ENCODE results near the gene WNT7B. TPM values are rescaled to one million over a fixed set of nuclear protein-coding genes. Genes with fewer than 3 reads are reported as not detected.

The WNT7B gene
- total RNA-seq, 2 experiments from 2014 or later, result not detected

GRCh38 chr22:45919504-45920286 lies 57.3 kb downstream of the WNT7B start:
- POLR2A ChIA-PET, result no interaction called here
- CTCF ChIA-PET, result no interaction called here

DNA sequence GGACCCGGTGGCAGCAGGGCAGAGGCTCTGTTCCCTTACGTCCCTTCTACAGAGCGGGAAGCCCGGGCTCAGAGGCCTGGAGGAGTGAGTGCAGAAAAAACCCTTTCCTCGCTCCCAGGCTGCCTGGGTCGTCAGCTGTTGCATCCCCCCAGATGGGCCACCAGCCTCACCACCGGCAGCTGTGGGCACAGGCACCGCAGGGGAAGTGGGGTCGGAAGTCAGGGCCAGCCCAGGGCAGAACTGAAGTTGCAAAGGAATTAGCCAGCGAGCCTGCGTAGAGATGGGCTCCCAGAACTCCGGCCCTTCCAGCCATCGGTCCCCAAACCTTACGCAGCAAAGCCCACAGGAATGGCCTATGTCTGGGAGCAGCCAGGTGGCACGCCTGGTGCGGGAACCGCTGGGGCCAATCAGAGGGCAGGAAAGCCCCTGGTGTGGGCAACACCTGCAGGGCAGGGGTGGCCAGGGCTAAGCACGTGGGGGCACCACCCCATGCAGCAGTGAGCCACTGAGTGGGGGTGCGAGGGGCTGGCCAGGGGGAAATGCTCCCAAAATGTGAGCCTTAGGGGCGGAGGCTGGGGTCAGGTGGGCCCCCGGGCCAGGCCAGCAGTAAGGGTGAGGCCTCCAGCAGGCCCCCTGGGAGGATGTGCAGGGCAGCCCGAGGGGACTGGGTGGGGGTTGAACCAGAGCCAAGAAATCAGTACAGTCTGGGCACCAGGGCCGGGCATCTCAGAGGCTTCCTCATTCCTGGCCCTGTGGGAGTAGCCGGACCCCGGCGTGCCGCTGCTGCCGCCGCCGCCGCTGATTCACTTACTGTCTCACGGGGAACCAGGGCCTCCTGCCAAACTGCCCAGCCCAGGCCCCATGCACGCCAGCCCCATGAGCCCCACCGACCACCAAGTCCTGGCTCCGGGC lies 58.2 kb downstream of the WNT7B start:
- POLR2A ChIA-PET, result no interaction called here
- CTCF ChIA-PET, result no interaction called here

DNA sequence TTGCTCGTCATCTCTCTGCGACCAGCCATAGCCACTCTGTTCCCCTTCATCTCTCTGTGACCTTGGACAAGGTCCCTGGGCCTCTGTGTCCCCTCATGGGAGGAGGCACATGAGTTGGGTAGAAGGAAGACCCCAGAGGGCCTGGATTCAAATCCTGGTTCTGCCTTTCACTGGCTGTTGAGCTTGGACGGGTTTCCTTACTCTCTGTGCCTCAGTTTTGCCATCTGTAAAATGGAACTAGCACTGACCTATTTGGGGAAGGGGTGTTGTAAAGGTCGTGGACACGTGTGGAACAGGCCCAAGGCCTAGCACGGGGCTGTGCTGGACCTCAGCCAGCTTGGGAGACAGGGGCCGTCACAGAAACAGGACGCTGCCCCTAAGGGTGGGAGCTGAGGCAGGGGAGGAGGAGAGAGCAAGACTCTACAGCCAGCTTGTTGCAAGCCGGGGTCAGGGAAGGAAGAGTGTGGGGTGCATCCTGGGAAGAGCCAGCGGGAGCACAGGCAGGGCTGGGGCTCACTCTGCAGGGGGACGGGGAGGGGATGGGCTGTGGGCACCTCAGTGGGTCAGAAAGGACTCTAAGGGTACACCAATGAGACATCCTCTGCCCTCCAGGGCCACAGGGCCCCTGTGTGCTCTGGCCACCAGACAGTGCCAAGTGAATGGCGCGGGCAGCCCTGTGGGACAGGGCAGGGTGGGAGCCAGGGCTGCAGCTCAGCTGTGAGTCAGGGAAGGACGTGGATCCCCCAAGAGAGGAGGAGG lies 59.1 kb downstream of the WNT7B start:
- ChIA-PET CTCF (no interaction called here), POLR2A (no interaction called here)

DNA sequence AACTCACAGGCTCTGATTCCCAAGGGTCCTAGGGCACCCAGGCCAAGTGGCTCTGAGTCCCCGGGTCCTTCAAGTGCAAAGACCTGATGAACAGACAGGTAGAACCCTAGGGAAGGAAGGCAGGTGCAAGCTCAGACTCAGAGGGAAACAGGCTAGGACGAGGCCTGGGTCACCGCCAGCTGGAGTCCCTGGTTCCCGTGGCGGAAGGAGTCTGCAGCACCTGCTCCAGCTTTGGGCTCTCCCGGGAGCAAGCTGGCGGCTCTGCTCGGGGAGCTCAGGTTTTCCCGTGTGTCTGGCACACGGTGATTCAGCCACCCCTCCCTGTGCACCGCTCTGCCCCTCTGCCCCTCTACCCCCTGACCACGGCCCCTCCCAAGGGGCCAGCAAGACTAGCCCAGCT lies 59.8 kb downstream of the WNT7B start:
- ChIA-PET POLR2A (no interaction called here), CTCF (no interaction called here)

DNA sequence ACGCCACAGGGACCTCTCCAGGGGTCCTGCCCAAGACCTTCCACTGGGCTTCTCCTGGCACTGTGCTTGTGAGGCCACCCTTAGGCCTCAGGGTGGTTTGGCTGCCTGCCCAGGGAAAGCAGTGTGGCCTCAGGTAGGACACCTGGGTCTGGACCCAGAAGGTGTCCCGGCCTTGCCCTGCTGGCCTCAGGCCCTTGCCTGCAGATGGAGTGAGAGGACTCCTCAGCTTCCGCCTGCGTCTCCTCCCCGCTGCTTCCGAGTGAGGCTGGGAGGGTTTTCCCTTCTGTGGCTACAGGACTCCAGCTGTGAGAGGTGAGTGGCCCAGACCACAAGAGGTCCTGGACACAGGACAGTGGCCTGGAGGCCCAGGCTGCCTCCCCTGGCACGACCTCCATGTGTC lies 60.4 kb downstream of the WNT7B start:
- ChIA-PET POLR2A (no interaction called here), CTCF (interaction anchor here (0.6 kb wide), 1 partner anchor 931 kb away, joined by 3 read pairs; no protein-coding TSS in a partner anchor)

GRCh38 chr22:45915841-45916240 lies 61.1 kb downstream of the WNT7B start:
- ChIA-PET POLR2A (no interaction called here), CTCF (no interaction called here)

GRCh38 chr22:45915151-45915550 lies 61.8 kb downstream of the WNT7B start:
- POLR2A ChIA-PET, result no interaction called here
- CTCF ChIA-PET, result no interaction called here

- CTCF ChIA-PET, result no interaction called here
- POLR2A ChIA-PET, result no interaction called here
These were observed 62.7 kb downstream of the WNT7B start for GRCh38 chr22:45914309-45914708.

- CTCF ChIA-PET, result no interaction called here
These were observed 64.1 kb downstream of the WNT7B start for GRCh38 chr22:45912910-45913309.

DNA sequence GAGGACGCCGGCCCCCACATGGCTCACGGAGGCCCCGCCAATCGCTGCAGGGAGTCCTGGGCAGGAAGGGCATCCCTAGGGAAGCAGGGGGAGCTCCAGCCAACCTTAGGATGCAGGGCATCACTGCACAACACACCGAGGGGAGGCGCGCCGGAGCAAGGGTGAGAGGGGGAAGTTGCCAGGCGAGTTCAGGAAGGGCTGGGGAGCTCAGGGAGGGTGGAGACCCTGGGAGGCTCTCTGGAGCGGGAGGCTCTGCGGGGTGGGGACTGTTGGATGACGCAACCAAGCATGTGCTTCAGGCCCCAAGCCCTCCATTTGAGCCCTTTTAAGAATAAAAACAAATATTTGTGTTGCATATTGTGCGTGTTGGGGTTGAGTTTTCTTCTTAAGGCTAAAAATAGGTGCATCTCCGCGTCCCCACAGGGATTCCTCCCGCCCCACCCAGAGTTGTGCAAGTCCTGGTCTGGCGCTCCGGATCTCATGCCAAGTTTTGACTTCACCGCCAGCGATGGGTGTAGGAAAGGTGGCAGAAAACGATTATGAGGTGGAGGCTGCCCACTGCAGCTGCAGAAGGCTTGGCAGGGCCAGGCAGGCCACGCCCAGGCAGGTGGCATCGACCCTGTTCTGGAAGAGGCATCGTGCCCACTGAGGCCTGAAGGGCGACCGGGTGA lies 65.2 kb downstream of the WNT7B start:
- CTCF ChIA-PET, result no interaction called here
- POLR2A ChIA-PET, result no interaction called here

More at GRCh38 chr22:45912910-45913309, 64.1 kb downstream of the WNT7B start:
- POLR2A ChIA-PET, result no interaction called here

DNA sequence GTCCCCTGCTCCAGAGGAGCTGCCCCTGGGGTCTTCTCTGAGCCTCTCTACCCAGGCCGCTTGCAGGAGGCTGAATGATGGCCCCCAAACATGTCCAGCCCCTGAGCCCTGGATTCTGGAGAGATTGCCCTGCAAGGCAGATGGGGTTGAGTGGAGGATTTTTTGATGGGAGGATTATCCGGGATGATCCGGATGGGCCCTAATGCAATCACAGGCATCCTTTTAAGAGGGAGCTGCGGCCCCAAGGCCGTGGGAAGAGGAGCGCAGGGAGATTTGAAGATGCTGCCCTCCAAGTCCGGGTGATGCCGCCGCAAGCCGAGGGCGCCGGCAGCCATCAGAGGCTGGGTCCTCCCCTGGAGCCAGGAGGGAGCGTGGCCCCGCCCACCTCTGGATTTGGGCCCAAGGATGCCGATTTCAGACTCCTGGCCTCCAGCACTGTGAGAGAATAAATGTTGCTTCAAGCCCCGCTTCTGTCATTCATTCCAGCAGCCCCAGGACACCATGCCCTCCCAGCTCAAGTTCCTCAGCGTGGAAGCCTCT lies 66.0 kb downstream of the WNT7B start:
- POLR2A ChIA-PET, result no interaction called here
- CTCF ChIA-PET, result no interaction called here

- ChIA-PET CTCF (no interaction called here), POLR2A (no interaction called here)
These were observed 68.0 kb downstream of the WNT7B start for GRCh38 chr22:45908961-45909360.

DNA sequence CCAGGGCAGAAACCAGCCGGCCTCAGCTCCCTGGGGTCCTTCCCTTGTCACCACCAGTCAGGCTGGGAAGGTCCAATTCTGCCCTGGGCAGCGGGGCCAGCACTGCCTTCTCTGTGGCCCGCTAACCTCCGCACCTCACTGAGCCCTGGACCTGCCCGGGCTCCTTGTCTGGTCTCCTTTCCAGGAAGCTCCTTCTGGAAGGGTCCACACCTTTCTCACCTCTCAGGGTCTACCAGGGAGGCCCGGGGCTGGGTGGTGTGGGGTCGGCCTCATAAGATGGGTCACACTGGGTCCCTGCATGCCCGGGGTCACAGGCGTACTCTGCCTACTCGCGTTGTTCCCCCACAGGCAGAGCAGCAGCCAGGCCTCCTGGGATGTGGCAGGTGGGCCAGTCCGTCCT lies 69.0 kb downstream of the WNT7B start:
- CTCF ChIA-PET, result no interaction called here
- POLR2A ChIA-PET, result no interaction called here

- CTCF ChIA-PET, result no interaction called here
These were observed 69.6 kb downstream of the WNT7B start for GRCh38 chr22:45907378-45907777.

DNA sequence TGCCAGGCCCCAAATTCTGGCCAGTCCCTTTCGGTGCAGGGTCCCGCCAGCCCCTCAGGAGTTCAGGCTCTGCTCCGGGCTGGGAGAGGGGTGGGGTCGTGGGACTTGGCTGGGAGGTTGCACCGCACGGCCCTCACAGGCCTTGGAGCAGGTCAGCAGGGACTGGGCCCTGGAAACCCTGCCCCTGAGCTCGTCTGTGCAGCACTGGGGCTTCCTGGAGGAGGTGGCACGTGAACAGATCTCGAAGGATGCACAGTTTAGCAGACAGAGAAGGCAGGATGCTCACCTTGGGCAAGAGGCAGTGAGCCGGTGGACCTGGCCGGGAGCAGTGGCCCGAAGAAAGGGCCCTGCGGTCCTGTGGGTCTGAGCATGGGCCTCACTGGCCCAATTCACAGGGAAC lies 70.0 kb downstream of the WNT7B start:
- CTCF ChIA-PET, result no interaction called here
- POLR2A ChIA-PET, result no interaction called here

More at GRCh38 chr22:45907378-45907777, 69.6 kb downstream of the WNT7B start:
- POLR2A ChIA-PET, result no interaction called here

DNA sequence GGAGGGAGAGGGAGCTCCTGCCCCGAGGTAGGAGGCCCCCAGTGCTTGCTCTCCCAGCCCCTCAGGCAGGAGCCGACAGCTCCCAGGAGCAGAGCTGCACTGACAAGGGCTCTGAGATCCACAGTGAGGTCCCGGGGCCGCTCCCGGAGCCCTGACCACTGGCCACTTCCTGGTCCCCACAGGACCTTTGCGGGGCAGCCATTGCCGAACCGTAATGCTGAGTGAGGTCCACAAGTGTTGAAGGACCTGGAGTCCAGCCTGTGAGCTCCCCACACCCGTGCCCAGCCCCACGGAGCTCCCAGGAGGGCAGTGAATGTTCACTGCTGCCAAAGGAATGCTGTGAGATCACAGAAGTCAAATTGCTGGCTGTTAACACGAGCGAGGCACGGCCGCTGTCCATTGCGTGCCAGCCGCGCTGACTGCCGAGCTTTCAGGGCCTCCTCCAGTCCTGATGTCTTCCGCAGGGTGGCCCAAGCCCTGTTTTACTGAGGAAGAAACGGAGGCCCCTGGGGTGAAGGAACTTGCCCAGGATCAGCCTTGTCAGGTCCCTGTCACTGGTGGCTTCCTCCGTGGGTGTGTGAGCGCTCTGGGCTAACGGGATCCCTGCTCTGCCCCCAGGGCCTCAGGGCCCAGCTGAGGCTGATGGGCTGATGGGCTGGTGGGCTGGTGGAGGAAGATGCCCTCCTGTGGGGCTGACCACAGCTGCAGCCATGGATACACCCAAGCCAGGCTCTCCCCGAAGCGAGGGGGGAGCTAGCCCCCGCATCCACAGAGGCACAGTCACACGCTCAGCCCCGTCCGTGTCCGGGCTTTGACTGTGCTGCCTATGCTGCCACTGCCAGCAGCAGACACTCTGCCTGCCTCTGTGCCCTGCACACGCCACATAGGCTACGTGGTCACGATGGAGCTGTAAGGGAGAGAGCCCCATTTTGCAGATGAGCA lies 70.8 kb downstream of the WNT7B start:
- ChIA-PET POLR2A (no interaction called here), CTCF (interaction anchor here (0.9 kb wide), 1 partner anchor 12 kb away, joined by 3 read pairs; no protein-coding TSS in a partner anchor)

DNA sequence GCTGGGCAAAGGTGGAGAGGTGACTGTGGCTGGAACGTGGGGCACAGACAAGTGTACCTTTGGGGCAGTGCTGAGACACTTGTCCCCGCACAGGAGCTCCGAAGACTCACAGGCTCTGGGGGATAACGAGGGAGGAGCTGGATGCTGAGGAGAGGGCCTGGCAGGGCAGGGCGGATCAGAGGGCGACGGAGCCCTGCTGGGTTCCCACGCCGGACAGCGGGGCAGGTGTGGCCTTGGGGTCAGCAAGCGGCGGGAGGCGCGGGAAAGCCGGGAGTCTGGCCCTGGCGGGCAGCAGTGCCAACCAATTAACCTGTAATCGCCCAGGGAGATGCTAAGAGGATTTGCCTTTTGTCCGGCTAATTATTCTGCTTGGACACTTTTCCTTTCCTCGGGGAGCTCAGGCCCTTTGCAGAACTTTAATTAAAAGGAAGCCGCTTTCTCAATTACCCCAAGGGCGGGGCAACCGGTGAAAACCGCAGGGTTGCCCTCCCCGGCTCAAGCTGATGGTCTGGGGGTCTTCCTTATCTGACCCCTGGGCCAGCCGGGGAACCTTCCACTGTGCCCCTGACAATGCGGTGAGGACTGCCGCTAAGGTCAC lies 71.5 kb downstream of the WNT7B start:
- ChIA-PET POLR2A (no interaction called here), CTCF (interaction anchor here (0.9 kb wide), 1 partner anchor 11 kb away, joined by 3 read pairs; no protein-coding TSS in a partner anchor)

GRCh38 chr22:45904236-45904635 lies 72.7 kb downstream of the WNT7B start:
- POLR2A ChIA-PET, result no interaction called here
- CTCF ChIA-PET, result no interaction called here
